GM12875 (cell line): ENCODE data around the gene HELZ2.
"Not testable (repeated sequence)": the region's sequence is repeated elsewhere in the genome, so short reads cannot be mapped to it uniquely, and the experiment has no call there.

Experiments used
- H3K4me3 ChIP-seq: one replicate; pipeline ENCODE4 v1.5.1; 2011; ENCODE audit warnings: low read depth, low read length, control low read depth
- TF ChIP-seq, protein P1 (sequence below): IDR thresholded peaks from 2 replicates; pipeline ENCODE4 v1.5.1; 2011; ENCODE audit warnings: low read depth, mild to moderate bottlenecking, control low read depth, inconsistent platforms, low read length, moderate library complexity, borderline replicate concordance; ENCODE audit not compliant: insufficient read depth

HELZ2 gene

DNA sequence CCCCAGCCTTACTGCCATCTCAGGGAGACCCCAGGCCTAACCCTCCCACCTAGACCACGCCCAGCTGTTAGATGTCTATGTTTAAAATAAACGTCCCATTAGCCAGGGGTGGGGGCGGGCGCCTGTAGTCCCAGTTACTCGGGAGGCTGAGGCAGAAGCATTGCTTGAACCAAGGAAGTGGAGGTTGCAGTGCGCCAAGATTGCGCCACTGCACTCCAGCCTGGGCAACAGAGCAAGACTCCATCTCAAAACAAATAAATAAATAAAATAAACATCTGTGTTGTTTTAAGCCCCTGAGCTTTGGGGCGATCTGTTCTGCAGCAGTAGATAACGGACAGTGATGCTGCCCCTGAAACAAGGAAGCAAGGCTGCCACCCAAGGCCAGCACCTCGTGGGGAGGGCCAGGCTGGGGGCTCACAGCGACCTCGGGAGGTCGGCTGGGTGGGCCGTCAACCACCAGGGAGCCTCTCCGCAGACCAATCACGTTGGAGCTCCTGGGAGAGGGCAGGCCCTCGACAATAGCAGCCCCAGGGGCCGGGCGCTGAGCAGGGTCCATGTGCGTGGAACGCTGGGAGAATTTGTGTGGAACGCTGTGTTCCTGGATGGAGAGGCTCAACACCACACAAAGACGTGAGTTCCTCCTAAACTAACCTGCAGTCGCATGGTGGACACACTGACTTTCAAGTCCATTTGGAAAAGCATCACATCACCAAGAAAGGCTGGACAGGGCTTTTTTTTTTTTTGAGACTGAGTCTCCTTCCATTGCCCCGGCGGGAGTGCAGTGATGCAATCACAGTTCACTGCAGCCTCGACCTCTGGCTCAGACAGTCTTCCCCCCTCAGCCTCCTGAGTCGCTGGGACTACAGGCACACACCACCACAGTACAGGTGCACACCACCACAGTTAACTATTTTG, 1.0 kb upstream of the HELZ2 start:
- TF ChIP-seq, protein P1, sequence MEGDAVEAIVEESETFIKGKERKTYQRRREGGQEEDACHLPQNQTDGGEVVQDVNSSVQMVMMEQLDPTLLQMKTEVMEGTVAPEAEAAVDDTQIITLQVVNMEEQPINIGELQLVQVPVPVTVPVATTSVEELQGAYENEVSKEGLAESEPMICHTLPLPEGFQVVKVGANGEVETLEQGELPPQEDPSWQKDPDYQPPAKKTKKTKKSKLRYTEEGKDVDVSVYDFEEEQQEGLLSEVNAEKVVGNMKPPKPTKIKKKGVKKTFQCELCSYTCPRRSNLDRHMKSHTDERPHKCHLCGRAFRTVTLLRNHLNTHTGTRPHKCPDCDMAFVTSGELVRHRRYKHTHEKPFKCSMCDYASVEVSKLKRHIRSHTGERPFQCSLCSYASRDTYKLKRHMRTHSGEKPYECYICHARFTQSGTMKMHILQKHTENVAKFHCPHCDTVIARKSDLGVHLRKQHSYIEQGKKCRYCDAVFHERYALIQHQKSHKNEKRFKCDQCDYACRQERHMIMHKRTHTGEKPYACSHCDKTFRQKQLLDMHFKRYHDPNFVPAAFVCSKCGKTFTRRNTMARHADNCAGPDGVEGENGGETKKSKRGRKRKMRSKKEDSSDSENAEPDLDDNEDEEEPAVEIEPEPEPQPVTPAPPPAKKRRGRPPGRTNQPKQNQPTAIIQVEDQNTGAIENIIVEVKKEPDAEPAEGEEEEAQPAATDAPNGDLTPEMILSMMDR, result no peak
- no peak overlapping the region for H3K4me3 ChIP-seq

DNA sequence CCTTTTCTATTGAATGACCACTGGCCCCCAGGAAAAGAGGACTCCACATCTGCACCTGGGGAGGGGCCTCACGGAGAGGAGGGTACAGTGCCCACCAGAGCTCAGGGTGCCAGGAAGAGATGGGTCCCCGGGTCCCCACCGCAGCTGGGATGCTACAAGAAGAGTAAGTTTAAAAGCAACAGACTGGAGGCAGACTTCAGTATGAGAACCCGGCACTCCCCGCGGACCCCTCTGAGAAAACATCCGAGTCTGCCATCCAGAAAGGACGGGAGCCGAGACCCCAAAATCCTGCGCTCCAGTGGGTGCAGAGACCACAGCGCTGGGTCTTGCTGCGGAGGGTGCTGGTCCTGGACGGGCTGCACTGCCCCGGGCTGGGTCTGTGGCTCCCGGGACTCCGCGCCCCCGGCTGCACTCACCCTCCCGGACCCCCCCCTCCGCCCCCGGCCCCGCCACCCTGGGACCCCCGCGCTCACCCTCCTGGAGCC, 350 bp downstream of the HELZ2 start:
- TF ChIP-seq, protein P1, result no peak
- H3K4me3 ChIP-seq, result peak overlapping the region; percentile 66

DNA sequence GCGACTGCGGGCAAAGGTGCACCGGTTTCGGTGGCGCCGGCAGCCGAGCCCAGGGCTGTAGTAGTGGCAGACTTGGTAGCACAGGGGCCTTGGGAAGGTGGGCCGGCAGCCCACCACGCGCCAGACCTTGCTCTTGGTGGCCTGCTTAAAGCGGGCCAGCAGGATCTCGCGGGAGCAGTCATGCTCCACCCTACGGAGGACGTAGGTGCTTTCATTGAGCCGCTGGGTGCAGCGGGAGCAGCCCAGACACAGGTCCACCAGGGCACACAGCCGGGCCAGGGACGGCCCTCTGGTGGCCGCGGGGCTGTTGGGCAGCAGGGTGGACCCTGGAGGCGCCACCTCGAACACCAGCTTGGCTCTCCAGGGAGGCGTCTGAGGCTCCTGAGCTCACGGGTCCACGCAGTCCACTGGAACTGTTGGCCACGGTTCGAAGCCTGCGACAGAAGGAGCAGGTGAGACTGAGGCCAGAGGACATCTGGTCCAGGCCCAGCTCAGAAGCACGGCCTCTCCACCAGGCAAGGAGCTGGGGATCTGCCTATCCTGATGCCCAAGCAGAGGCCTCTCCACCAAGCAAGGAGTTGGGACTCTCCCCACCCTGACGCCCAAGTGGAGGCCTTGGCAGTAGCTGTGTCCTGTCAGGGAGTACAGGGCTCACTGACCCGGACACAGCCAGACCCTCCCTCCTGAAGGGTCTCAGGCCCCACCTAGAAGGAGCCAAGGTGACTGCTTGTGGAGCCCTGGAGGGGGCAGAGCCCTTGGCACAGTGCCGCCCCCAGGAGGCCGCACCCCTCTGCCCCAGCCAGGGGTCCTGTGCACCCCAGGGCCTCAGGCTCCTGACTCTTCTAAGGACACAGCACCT, 1.0 kb downstream of the HELZ2 start:
- TF ChIP-seq, protein P1, result peak; percentile 15; the same call in 1 of the 2 replicates
- peak overlapping the region; percentile 66 for H3K4me3 ChIP-seq

DNA sequence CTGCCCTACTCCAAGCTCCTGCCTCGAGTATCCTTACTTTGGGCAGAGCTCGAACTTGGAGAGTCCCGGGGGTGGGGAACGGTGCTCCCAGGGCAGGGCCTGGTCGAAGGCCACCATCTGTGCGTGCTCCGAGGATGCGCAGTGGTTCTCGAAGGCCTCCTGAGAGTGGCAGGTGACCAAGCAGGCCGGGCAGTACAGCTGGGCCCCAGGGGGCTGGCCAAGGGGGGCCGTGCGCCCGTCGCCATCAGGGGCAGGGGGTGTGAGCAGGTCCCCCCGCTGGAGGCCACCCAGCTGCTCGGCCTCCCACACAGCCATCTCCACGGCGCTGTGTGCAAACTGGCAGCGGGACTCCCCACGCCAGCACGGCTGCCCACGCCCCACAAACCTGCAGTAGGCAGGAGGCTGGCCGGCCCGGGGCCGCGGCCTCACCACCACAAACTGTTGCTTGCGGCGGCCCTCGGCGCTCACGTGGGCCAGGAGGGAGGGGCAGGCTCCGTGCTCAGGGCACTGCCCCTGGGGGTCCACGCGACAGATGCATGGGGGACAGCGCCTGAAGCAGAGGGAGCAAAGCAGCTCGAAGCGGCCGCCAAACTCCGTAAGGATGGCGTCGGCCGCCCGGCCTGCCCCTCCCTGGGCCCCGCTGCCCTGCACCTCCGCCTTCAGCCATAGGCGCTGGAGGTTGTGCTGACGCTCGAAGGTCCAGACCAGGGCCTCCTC, 1.8 kb downstream of the HELZ2 start:
- no peak overlapping the region for H3K4me3 ChIP-seq
- TF ChIP-seq, protein P1, result no peak

DNA sequence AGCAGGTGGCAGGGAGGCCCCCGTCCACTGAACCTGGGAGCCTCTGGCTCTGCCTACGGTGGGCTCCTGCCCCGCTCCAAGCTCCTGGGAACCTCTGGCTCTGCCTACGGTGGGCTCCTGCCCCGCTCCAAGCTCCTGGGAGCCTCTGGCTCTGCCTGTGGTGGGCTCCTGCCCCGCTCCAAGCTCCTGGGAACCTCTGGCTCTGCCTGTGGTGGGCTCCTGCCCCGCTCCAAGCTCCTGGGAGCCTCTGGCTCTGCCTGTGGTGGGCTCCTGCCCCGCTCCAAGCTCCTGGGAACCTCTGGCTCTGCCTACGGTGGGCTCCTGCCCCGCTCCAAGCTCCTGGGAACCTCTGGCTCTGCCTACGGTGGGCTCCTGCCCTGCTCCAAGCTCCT, 3.0 kb downstream of the HELZ2 start:
- not testable (repeated sequence) for H3K4me3 ChIP-seq

DNA sequence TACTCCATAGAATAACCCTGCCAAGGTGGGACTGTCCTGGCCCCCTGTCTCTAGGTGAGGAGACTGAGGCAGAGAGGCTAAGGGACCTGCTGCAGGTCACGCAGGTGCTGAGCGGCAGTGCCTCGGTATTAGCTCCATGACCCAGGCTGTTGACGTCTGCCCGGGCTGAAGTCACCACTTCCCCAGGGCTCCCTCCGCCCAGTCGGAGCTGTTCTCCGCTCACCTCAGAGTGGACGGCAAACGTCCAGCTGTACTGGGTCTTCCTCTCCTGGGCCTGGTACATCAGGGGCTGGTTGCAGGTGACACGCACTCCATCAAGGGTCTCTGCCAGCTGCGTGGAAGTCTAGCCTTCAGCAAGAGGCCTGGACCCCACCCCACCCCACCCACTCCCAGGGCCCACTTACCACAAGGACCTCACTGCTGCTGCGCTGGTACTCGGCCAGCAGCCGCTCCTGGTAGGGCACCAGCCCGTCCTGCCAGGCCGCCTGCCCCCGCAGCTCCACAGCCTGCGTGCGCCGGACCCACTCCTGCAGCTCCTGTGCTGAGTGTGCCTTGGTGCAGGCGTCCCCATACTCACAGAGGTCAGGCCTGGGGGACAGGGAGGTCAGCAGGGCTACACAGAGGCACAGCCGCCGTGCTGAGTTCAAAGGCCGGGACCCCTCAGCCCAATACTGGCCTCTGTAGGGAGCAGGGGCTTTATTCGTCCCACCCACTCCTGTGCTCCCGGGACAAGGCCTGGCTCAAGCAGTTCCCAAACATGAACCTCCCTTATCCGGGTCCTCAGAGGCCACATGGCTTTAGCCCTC, 3.6 kb downstream of the HELZ2 start:
- no peak overlapping the region for H3K4me3 ChIP-seq
- TF ChIP-seq, protein P1, result no peak
